GM20000 (cell line): ENCODE results near the gene TIAM2.

Experiments used
- DNase-seq: peaks from one replicate; pipeline ENCODE4 v3.0.0; 2012; ENCODE audit warnings: low spot score
- CTCF ChIP-seq: IDR thresholded peaks from 2 replicates; pipeline ENCODE4 v1.5.1; 2012; ENCODE audit warnings: mild to moderate bottlenecking, control low read depth; ENCODE audit errors: extremely low read depth, missing control alignments

The TIAM2 gene

GRCh38 chr6:155185544-155185943 is 190.4 kb downstream of the TIAM2 start:
- no peak for DNase-seq
- no peak for TF ChIP-seq CTCF

DNA sequence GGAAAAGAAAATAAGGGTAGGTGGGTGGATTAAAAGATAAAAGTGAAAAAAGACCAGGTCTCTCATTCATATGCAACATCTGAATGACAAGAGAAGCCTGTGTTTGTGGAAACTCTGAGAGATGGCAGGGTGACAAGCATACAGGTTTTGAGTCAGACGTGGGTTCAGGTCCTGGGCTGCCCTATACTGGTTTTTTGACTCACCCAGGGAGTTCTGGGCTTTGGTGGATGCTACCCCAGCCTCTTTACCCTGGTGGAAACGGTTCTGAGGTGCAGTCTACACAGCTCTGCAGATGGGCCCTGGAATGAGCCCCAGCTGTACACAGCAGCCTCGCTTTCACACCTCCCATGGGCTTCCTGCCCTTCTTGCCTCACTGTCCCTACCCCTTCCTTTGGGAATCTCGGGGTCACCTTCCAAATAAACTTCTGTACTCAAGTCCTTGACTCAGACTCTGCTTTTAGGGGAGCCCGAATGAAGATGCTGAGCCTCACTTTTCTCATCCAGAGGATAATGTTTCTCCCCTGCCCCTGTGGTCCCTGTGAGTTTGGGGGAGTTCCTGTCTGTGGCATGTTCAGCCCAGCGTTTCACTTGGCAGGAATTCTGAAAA is 191.0 kb downstream of the TIAM2 start:
- TF ChIP-seq CTCF: no peak
- no peak for DNase-seq

GRCh38 chr6:155187106-155187505 is 192.0 kb downstream of the TIAM2 start:
- no peak for DNase-seq
- TF ChIP-seq CTCF: no peak

GRCh38 chr6:155187994-155188706 is 193.0 kb downstream of the TIAM2 start:
- TF ChIP-seq CTCF: no peak
- no peak for DNase-seq

DNA sequence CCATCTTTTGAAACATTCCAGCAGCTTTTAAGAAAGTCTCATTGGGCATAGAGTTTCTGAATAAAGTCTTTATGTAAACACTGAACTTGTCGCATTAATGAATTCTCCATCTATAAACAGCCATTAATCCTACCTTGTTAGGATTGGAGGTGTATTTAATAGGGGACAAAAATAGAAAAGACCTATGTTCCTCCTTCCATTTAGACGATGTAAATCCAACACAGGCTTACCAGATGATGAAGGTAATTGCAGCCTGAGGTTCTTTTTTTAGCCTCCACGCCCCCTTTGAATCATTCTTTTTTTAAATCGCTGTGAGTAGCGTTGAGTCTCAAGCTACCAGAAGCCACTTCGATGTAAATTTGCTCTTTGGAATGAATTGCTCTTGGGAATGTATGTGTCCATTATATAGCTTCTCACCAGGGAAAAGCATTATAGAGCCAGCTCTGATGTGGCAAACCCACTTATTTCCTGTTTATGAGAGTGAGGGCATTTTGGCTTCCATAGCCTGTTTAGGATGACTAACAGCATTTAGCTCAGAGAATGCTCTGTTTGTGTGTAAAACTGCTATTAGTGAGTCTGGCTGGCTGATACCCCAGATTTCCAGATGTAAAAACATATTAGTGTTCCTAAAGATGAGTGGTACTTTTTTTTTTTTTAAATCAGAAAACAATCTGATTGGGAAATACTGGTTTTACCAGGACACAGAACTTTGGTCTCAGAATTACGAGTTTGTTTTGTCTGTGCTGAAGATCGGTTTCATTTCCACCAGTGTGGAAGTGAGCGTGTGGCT is 193.8 kb downstream of the TIAM2 start:
- no peak for DNase-seq
- TF ChIP-seq CTCF: no peak

DNA sequence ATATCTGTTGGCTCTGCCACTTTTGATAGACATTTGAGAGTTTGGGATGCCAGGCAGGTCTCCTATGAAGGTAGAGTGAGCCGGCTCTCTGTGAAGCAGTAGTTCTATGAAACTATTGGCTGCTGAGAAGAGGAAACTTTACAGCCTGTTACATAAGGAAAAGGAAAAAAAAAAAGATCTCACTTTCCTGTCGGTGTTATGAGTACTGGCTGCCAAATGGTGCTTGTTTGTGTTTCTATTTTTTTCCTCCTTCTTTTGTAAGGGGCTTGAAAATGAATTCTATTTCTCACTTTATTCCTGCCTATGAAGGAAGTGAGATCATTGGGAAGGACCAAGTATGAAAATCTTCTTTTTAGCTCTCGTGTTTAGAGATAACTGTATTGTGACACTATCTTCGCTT is 195.6 kb downstream of the TIAM2 start:
- DNase-seq: no peak
- TF ChIP-seq CTCF: no peak

DNA sequence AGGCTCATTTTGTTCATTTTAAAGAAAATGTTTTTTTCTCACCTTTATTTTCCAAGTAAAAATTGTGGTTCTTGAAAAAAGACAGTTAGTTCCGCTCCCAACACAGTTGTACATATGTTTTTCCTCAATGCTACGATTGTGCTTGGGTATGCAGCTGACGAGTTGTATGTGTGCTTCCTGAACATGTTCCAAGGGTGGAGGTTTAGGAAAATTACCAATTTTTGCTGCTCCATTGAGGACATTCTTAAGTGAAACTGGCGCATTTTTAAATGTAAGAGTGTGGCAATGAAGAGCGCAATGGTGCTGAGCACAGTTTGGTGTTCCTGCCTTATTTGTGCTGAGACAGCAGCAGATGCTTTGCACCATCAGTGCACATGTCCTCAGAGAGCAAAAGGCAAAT is 198.4 kb downstream of the TIAM2 start:
- no peak for DNase-seq
- TF ChIP-seq CTCF: no peak
